GM10248 (cell line): ENCODE results near the gene JADE2.

ENCODE experiments used
- CTCF ChIA-PET: fragments of 300-600 bp; sonication (Branson Sonifier 250); formaldehyde crosslinking; extraction: SDS; loops from one replicate; lab custom pipeline; 2021; ENCODE audit warnings: antibody characterized with exemption; lab: Yijun Ruan, JAX
- POLR2A ChIA-PET: fragments of 350-650 bp; sonication (Branson Sonifier 250); formaldehyde crosslinking; extraction: SDS; loops from one replicate; lab custom pipeline; 2020; ENCODE audit warnings: antibody characterized with exemption; lab: Yijun Ruan, JAX
- DNase-seq: peaks from one replicate; pipeline ENCODE4 v3.0.0; 2012; ENCODE audit errors: extremely low spot score
- CTCF ChIP-seq: IDR thresholded peaks from 2 replicates; pipeline ENCODE4 v1.5.1; 2012; ENCODE audit warnings: mild to moderate bottlenecking, low read depth; ENCODE audit errors: extremely low read depth, missing control alignments, control extremely low read depth

Gene JADE2

GRCh38 chr5:134500699-134501430 lies 24.6 kb upstream of the JADE2 start:
- TF ChIP-seq CTCF, result no peak
- DNase-seq, result no peak
- CTCF ChIA-PET, result interaction anchor here (1.0 to 3.0 kb wide), 8 partner anchors 15 to 89 kb away, joined by 3 to 11 read pairs (median 4); partner anchors contain the start of gene CDKN2AIPNL
- POLR2A ChIA-PET, result interaction anchor here (0.6 kb wide), 1 partner anchor 106 kb away, joined by 3 read pairs; no protein-coding TSS in a partner anchor

GRCh38 chr5:134502259-134502658 lies 23.2 kb upstream of the JADE2 start:
- ChIA-PET CTCF (interaction anchor here (1.3 to 3.0 kb wide), 5 partner anchors 36 to 200 kb away, joined by 3 to 11 read pairs (median 4); partner anchors contain the start of gene CDKN2AIPNL), POLR2A (no interaction called here)
- DNase-seq, result no peak
- no peak for TF ChIP-seq CTCF

GRCh38 chr5:134503088-134503936 lies 22.2 kb upstream of the JADE2 start:
- ChIA-PET CTCF (interaction anchor here (0.7 to 3.0 kb wide), 6 partner anchors 9 to 201 kb away, joined by 3 to 11 read pairs (median 4); partner anchors contain the start of gene CDKN2AIPNL), POLR2A (no interaction called here)
- no peak for TF ChIP-seq CTCF

GRCh38 chr5:134503937-134504437 lies 21.5 kb upstream of the JADE2 start:
- ChIA-PET POLR2A (no interaction called here), CTCF (interaction anchor here (0.9 kb wide), 1 partner anchor 18 kb away, joined by 4 read pairs; no protein-coding TSS in a partner anchor)
- TF ChIP-seq CTCF, result no peak
- DNase-seq, result no peak

More at GRCh38 chr5:134503088-134503936, 22.2 kb upstream of the JADE2 start:
- peak; percentile 70 for DNase-seq

DNA sequence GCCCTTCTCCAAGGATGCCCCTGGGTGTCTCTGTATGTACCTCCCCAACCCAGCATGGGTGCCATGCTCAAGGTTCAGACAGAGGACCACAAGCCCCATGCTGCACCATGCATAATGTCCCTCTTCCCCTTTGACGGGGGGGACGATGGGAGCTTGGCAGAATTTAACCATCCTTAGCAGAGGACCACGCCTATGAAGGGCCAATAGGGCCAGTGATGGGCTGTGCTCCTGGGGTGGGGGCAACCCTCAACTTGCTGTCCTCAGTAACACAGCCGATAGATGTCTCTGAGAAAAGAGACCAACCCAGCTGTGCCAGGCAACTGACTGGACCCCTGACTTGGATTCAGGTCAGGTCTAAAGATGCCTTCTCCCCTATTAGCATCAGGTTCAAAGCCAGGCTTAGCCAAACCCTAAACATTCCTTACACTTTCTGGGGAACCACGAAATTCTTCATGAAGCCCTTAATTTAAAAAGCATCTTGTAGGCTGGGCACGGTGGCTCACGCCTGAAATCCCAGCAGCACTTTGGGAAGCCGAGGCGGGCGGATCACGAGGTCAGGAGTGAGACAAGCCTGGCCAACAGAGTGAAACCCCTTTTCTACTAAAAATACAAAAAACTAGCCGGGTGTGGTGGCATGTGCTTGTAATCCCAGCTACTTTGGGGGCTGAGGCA lies 20.7 kb upstream of the JADE2 start:
- ChIA-PET POLR2A (no interaction called here), CTCF (interaction anchor here (1.2 kb wide), 1 partner anchor 41 kb away, joined by 5 read pairs; no protein-coding TSS in a partner anchor)
- no peak for DNase-seq
- TF ChIP-seq CTCF, result no peak
